Measurements from ENCODE around the gene CNST. TPM values are rescaled to one million over a fixed set of nuclear protein-coding genes. Genes with fewer than 3 reads are reported as not detected.
"Not testable (repeated sequence)": the region's sequence is repeated elsewhere in the genome, so short reads cannot be mapped to it uniquely, and the experiment has no call there.

The CNST gene
- total and polyA plus RNA-seq, 2 donors, result 17.1 to 36.6 TPM

GRCh38 chr1:246691622-246692495, 125.6 kb downstream of the CNST start:
- 56% methylated on average over 15 of the region's 15 CpGs for WGBS
- H3K4me3 ChIP-seq (ENCODE audit: low read depth, low read length), result no peak overlapping the region
- no peaks in the 10 kb centered on the region for H3K36me3 ChIP-seq (ENCODE audit: insufficient read depth)
- H3K4me1 ChIP-seq (ENCODE audit: insufficient read depth), result no peaks in the 10 kb centered on the region
- no peak overlapping the region for H3K27ac ChIP-seq (ENCODE audit: low read depth)
- no peak for DNase-seq (ENCODE audit: extremely low spot score)

GRCh38 chr1:246694213-246694895, 128.1 kb downstream of the CNST start:
- 92% methylated on average over 10 of the region's 10 CpGs for WGBS

GRCh38 chr1:246695136-246695535, 128.9 kb downstream of the CNST start:
- H3K36me3 ChIP-seq (ENCODE audit: insufficient read depth), result no peaks in the 10 kb centered on the region
- H3K4me3 ChIP-seq (ENCODE audit: low read depth, low read length), result no peak overlapping the region
- 91% methylated on average over 3 of the region's 3 CpGs for WGBS
- DNase-seq (ENCODE audit: extremely low spot score), result no peak
- no peaks in the 10 kb centered on the region for H3K4me1 ChIP-seq (ENCODE audit: insufficient read depth)
- H3K27ac ChIP-seq (ENCODE audit: low read depth), result no peak overlapping the region

More at GRCh38 chr1:246694213-246694895, 128.1 kb downstream of the CNST start:
- not testable (repeated sequence) for DNase-seq (ENCODE audit: extremely low spot score); H3K36me3 ChIP-seq (ENCODE audit: insufficient read depth); H3K4me1 ChIP-seq (ENCODE audit: insufficient read depth); H3K27ac ChIP-seq (ENCODE audit: low read depth); H3K4me3 ChIP-seq (ENCODE audit: low read depth, low read length)

- 97% methylated on average over 5 of the region's 5 CpGs for WGBS
- no peak for DNase-seq (ENCODE audit: extremely low spot score)
- Histone ChIP-seq H3K4me3 (ENCODE audit: low read depth, low read length) (no peak overlapping the region), H3K4me1 (ENCODE audit: insufficient read depth) (no peaks in the 10 kb centered on the region), H3K36me3 (ENCODE audit: insufficient read depth) (no peaks in the 10 kb centered on the region), H3K27ac (ENCODE audit: low read depth) (no peak overlapping the region)
These were observed 129.4 kb downstream of the CNST start for GRCh38 chr1:246695666-246696065.

GRCh38 chr1:246698466-246699094, 132.3 kb downstream of the CNST start:
- no peak overlapping the region for H3K27ac ChIP-seq (ENCODE audit: low read depth)
- H3K4me1 ChIP-seq (ENCODE audit: insufficient read depth), result no peaks in the 10 kb centered on the region
- DNase-seq (ENCODE audit: extremely low spot score), result no peak
- no peak overlapping the region for H3K4me3 ChIP-seq (ENCODE audit: low read depth, low read length)
- 71% methylated on average over 8 of the region's 8 CpGs for WGBS
- H3K36me3 ChIP-seq (ENCODE audit: insufficient read depth), result no peaks in the 10 kb centered on the region

GRCh38 chr1:246699095-246699735, 133.0 kb downstream of the CNST start:
- Histone ChIP-seq H3K27ac (ENCODE audit: low read depth) (no peak overlapping the region), H3K4me1 (ENCODE audit: insufficient read depth) (no peaks in the 10 kb centered on the region), H3K36me3 (ENCODE audit: insufficient read depth) (no peaks in the 10 kb centered on the region), H3K4me3 (ENCODE audit: low read depth, low read length) (no peak overlapping the region)
- DNase-seq (ENCODE audit: extremely low spot score), result no peak
- WGBS, result 8% methylated on average over 18 of the region's 18 CpGs

- Histone ChIP-seq H3K4me1 (ENCODE audit: insufficient read depth) (no peaks in the 10 kb centered on the region), H3K4me3 (ENCODE audit: low read depth, low read length) (no peak overlapping the region), H3K27ac (ENCODE audit: low read depth) (no peak overlapping the region), H3K36me3 (ENCODE audit: insufficient read depth) (no peaks in the 10 kb centered on the region)
- no peak for DNase-seq (ENCODE audit: extremely low spot score)
- WGBS, result 39% methylated on average over 8 of the region's 8 CpGs
These were observed 137.3 kb downstream of the CNST start for GRCh38 chr1:246703581-246703980.

GRCh38 chr1:246705368-246705767, 139.1 kb downstream of the CNST start:
- H3K36me3 ChIP-seq (ENCODE audit: insufficient read depth), result no peaks in the 10 kb centered on the region
- H3K4me1 ChIP-seq (ENCODE audit: insufficient read depth), result no peaks in the 10 kb centered on the region
- 44% methylated on average over 3 of the region's 3 CpGs for WGBS
- DNase-seq (ENCODE audit: extremely low spot score), result no peak
- no peak overlapping the region for H3K4me3 ChIP-seq (ENCODE audit: low read depth, low read length)
- H3K27ac ChIP-seq (ENCODE audit: low read depth), result no peak overlapping the region

GRCh38 chr1:246708166-246708565, 141.9 kb downstream of the CNST start:
- 88% methylated on average over 6 of the region's 6 CpGs for WGBS
- no peak overlapping the region for H3K27ac ChIP-seq (ENCODE audit: low read depth)

GRCh38 chr1:246709196-246709595, 142.9 kb downstream of the CNST start:
- WGBS, result 90% methylated on average over 4 of the region's 4 CpGs
- no peaks in the 10 kb centered on the region for H3K4me1 ChIP-seq (ENCODE audit: insufficient read depth)
- no peak overlapping the region for H3K4me3 ChIP-seq (ENCODE audit: low read depth, low read length)
- H3K27ac ChIP-seq (ENCODE audit: low read depth), result no peak overlapping the region
- no peak for DNase-seq (ENCODE audit: extremely low spot score)
- H3K36me3 ChIP-seq (ENCODE audit: insufficient read depth), result no peaks in the 10 kb centered on the region

More at GRCh38 chr1:246708166-246708565, 141.9 kb downstream of the CNST start:
- Histone ChIP-seq H3K36me3 (ENCODE audit: insufficient read depth) (no peaks in the 10 kb centered on the region), H3K4me1 (ENCODE audit: insufficient read depth) (no peaks in the 10 kb centered on the region), H3K4me3 (ENCODE audit: low read depth, low read length) (no peak overlapping the region)
- no peak for DNase-seq (ENCODE audit: extremely low spot score)

- H3K4me1 ChIP-seq (ENCODE audit: insufficient read depth), result no peaks in the 10 kb centered on the region
- WGBS, result 48% methylated on average over 2 of the region's 2 CpGs
- no peaks in the 10 kb centered on the region for H3K36me3 ChIP-seq (ENCODE audit: insufficient read depth)
- DNase-seq (ENCODE audit: extremely low spot score), result no peak
- H3K27ac ChIP-seq (ENCODE audit: low read depth), result no peak overlapping the region
- H3K4me3 ChIP-seq (ENCODE audit: low read depth, low read length), result no peak overlapping the region
These were observed 143.6 kb downstream of the CNST start for GRCh38 chr1:246709835-246710234.

GRCh38 chr1:246711548-246712003, 145.3 kb downstream of the CNST start:
- no peak overlapping the region for H3K27ac ChIP-seq (ENCODE audit: low read depth)
- DNase-seq (ENCODE audit: extremely low spot score), result no peak
- no peaks in the 10 kb centered on the region for H3K4me1 ChIP-seq (ENCODE audit: insufficient read depth)
- no peaks in the 10 kb centered on the region for H3K36me3 ChIP-seq (ENCODE audit: insufficient read depth)
- no peak overlapping the region for H3K4me3 ChIP-seq (ENCODE audit: low read depth, low read length)
- WGBS, result 86% methylated on average over 3 of the region's 3 CpGs

- not testable (repeated sequence) for DNase-seq (ENCODE audit: extremely low spot score); H3K4me1 ChIP-seq (ENCODE audit: insufficient read depth); H3K27ac ChIP-seq (ENCODE audit: low read depth); H3K36me3 ChIP-seq (ENCODE audit: insufficient read depth); H3K4me3 ChIP-seq (ENCODE audit: low read depth, low read length)
- WGBS, result 95% methylated on average over 5 of the region's 5 CpGs
These were observed 146.2 kb downstream of the CNST start for GRCh38 chr1:246712428-246712827.
